ENCODE data around the gene C18orf63.

Gene C18orf63

GRCh38 chr18:74400813-74401212 is 85.2 kb downstream of the C18orf63 start:
- no peak overlapping the region for H3K9ac ChIP-seq (ENCODE audit: low read length)
- no peaks in the 10 kb centered on the region for H3K4me1 ChIP-seq (ENCODE audit: control insufficient read depth, low read depth, low read length)
- H3K27ac ChIP-seq (ENCODE audit: low read length) = no peak overlapping the region
- H3K4me3 ChIP-seq (ENCODE audit: low read length) = no peak overlapping the region
- no peaks in the 10 kb centered on the region for H3K9me3 ChIP-seq (ENCODE audit: control insufficient read depth, low read depth, low read length)
- no peaks in the 10 kb centered on the region for H3K36me3 ChIP-seq (ENCODE audit: control insufficient read depth, low read depth, low read length)
- H3K27me3 ChIP-seq (ENCODE audit: control insufficient read depth, insufficient read depth, low read length) = no peaks in the 10 kb centered on the region

GRCh38 chr18:74402806-74403433 is 87.3 kb downstream of the C18orf63 start:
- Histone ChIP-seq H3K4me3 (ENCODE audit: low read length) (no peak overlapping the region), H3K4me1 (ENCODE audit: control insufficient read depth, low read depth, low read length) (no peaks in the 10 kb centered on the region), H3K27ac (ENCODE audit: low read length) (no peak overlapping the region), H3K36me3 (ENCODE audit: control insufficient read depth, low read depth, low read length) (no peaks in the 10 kb centered on the region), H3K9ac (ENCODE audit: low read length) (no peak overlapping the region), H3K9me3 (ENCODE audit: control insufficient read depth, low read depth, low read length) (no peaks in the 10 kb centered on the region), H3K27me3 (ENCODE audit: control insufficient read depth, insufficient read depth, low read length) (no peaks in the 10 kb centered on the region)

GRCh38 chr18:74407888-74408287 is 92.2 kb downstream of the C18orf63 start:
- Histone ChIP-seq H3K36me3 (ENCODE audit: control insufficient read depth, low read depth, low read length) (no peaks in the 10 kb centered on the region), H3K27me3 (ENCODE audit: control insufficient read depth, insufficient read depth, low read length) (no peaks in the 10 kb centered on the region), H3K27ac (ENCODE audit: low read length) (no peak overlapping the region), H3K9me3 (ENCODE audit: control insufficient read depth, low read depth, low read length) (no peaks in the 10 kb centered on the region), H3K4me3 (ENCODE audit: low read length) (no peak overlapping the region), H3K4me1 (ENCODE audit: control insufficient read depth, low read depth, low read length) (peaks cover 11% of the 10 kb centered on the region), H3K9ac (ENCODE audit: low read length) (no peak overlapping the region)

Measured in iPS-18a (cell line).